RWPE1 (cell line): Measurements from ENCODE around the gene ELMOD1.
A peak's percentile ranks its signal among the peaks of the same experiment; 100 is the strongest.

Experiments used
- CTCF ChIA-PET: fragments of 350-600 bp; sonication (Branson Sonifier 250); formaldehyde crosslinking; extraction: SDS; loops from one replicate; lab custom pipeline; 2021; lab: Yijun Ruan, JAX
- POLR2A ChIA-PET: fragments of 400-600 bp; formaldehyde crosslinking; extraction: SDS; loops from one replicate; lab custom pipeline; 2020; ENCODE audit warnings: antibody characterized with exemption; ENCODE audit not compliant: low non-redundant PET; lab: Yijun Ruan, JAX
- DNase-seq: peaks from one replicate; pipeline ENCODE4 v3.0.0; 2012; ENCODE audit warnings: low spot score
- H3K27ac ChIP-seq: fragments of 450-650 bp; 2 replicates; pipeline ENCODE4 v1.5.1; 2017
- CTCF ChIP-seq: fragments of 450-650 bp; conservative IDR thresholded peaks from 2 replicates; pipeline ENCODE4 v1.5.1; 2017; ENCODE audit warnings: low read depth, mild to moderate bottlenecking

The ELMOD1 gene

GRCh38 chr11:107625685-107625989, 34.7 kb downstream of the ELMOD1 start:
- H3K27ac ChIP-seq: no peak overlapping the region
- POLR2A ChIA-PET: no interaction called here
- DNase-seq: no peak
- TF ChIP-seq CTCF: no peak
- CTCF ChIA-PET: no interaction called here

GRCh38 chr11:107631043-107631442, 40.1 kb downstream of the ELMOD1 start:
- H3K27ac ChIP-seq: no peak overlapping the region
- POLR2A ChIA-PET: no interaction called here
- DNase-seq: no peak
- CTCF ChIA-PET: interaction anchor here (0.7 kb wide), 1 partner anchor 13 kb away, joined by 3 read pairs; no protein-coding TSS in a partner anchor
- TF ChIP-seq CTCF: no peak

GRCh38 chr11:107631931-107632330, 41.0 kb downstream of the ELMOD1 start:
- no peak for TF ChIP-seq CTCF
- CTCF ChIA-PET: interaction anchor here (0.7 kb wide), 1 partner anchor 51 kb away, joined by 5 read pairs; no protein-coding TSS in a partner anchor
- no peak for DNase-seq

GRCh38 chr11:107646783-107647182, 55.8 kb downstream of the ELMOD1 start:
- no peak for DNase-seq
- TF ChIP-seq CTCF: no peak
- CTCF ChIA-PET: no interaction called here
- H3K27ac ChIP-seq: no peak overlapping the region
- POLR2A ChIA-PET: no interaction called here

More at GRCh38 chr11:107631931-107632330, 41.0 kb downstream of the ELMOD1 start:
- no peak overlapping the region for H3K27ac ChIP-seq
- POLR2A ChIA-PET: no interaction called here

- ChIA-PET POLR2A (no interaction called here), CTCF (no interaction called here)
- H3K27ac ChIP-seq: no peak overlapping the region
- TF ChIP-seq CTCF: no peak
- DNase-seq: no peak
Measured at GRCh38 chr11:107648242-107648641, 57.3 kb downstream of the ELMOD1 start.

GRCh38 chr11:107651672-107652071, 60.7 kb downstream of the ELMOD1 start:
- H3K27ac ChIP-seq: no peak overlapping the region
- TF ChIP-seq CTCF: no peak
- ChIA-PET CTCF (no interaction called here), POLR2A (no interaction called here)
- DNase-seq: peak; percentile 5

- POLR2A ChIA-PET: no interaction called here
- no peak overlapping the region for H3K27ac ChIP-seq
- no peak for DNase-seq
- TF ChIP-seq CTCF: no peak
- CTCF ChIA-PET: no interaction called here
Measured at GRCh38 chr11:107653076-107653475, 62.1 kb downstream of the ELMOD1 start.
